HFF-Myc (cell line): ENCODE data around the gene RASSF7.

Experiments used
- DNase-seq: peaks from one replicate; pipeline ENCODE4 v3.0.0-alpha.2; 2011; ENCODE audit warnings: low read depth; ENCODE audit errors: extremely low read depth
- H3K4me3 ChIP-seq: replicated peaks from 2 replicates; pipeline ENCODE4 v1.5.1; 2011; ENCODE audit warnings: low read depth, mild to moderate bottlenecking, control low read depth, low read length
- TF ChIP-seq, protein P1 (sequence below): IDR thresholded peaks from 2 replicates; pipeline ENCODE4 v1.5.1; 2012; ENCODE audit warnings: mild to moderate bottlenecking, low read depth, low read length, control low read depth; ENCODE audit errors: missing control alignments

The RASSF7 gene

DNA sequence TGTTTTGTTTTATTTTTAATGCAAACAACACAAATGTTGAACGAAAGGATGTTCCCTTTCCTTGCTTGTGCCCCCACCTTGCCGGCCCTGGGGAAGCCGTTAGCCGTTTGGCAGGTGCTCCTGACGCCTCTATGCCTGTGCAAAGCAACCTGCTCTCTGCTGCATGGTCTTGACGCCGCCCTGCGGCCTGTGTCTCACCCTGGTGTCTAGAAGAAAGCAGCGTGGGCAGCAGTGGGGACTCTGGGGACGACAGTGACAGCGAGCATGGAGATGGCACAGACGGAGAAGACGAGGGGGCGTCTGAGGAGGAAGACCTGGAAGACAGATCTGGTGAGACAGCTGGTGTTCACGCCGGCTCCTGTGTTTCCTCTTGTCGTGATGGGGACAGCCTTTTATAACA lies 21.0 kb downstream of the RASSF7 start:
- TF ChIP-seq, protein P1, sequence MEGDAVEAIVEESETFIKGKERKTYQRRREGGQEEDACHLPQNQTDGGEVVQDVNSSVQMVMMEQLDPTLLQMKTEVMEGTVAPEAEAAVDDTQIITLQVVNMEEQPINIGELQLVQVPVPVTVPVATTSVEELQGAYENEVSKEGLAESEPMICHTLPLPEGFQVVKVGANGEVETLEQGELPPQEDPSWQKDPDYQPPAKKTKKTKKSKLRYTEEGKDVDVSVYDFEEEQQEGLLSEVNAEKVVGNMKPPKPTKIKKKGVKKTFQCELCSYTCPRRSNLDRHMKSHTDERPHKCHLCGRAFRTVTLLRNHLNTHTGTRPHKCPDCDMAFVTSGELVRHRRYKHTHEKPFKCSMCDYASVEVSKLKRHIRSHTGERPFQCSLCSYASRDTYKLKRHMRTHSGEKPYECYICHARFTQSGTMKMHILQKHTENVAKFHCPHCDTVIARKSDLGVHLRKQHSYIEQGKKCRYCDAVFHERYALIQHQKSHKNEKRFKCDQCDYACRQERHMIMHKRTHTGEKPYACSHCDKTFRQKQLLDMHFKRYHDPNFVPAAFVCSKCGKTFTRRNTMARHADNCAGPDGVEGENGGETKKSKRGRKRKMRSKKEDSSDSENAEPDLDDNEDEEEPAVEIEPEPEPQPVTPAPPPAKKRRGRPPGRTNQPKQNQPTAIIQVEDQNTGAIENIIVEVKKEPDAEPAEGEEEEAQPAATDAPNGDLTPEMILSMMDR: no peak
- no peak overlapping the region for H3K4me3 ChIP-seq
- no peak for DNase-seq

DNA sequence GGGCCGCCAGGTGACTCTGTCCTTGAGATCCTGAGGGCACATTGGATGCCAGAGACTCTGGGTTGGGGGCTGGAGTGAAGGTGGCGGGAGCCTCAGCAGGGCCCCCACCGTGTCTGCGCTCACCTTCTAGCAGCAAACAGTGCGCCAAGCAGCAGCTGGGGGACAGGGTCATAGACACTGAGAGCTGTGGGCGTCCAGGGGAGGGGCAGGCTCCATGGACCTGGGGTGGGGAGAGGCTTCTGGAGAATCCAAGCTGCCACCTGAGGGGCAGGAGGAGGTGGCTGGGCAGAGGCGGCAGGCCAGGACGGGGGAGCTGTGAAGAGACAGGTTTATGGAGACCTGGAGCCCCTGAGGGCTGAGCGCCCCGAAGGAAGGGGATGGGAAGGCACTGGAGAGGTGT lies 23.5 kb downstream of the RASSF7 start:
- no peak overlapping the region for H3K4me3 ChIP-seq
- TF ChIP-seq, protein P1: no peak
- DNase-seq: no peak

DNA sequence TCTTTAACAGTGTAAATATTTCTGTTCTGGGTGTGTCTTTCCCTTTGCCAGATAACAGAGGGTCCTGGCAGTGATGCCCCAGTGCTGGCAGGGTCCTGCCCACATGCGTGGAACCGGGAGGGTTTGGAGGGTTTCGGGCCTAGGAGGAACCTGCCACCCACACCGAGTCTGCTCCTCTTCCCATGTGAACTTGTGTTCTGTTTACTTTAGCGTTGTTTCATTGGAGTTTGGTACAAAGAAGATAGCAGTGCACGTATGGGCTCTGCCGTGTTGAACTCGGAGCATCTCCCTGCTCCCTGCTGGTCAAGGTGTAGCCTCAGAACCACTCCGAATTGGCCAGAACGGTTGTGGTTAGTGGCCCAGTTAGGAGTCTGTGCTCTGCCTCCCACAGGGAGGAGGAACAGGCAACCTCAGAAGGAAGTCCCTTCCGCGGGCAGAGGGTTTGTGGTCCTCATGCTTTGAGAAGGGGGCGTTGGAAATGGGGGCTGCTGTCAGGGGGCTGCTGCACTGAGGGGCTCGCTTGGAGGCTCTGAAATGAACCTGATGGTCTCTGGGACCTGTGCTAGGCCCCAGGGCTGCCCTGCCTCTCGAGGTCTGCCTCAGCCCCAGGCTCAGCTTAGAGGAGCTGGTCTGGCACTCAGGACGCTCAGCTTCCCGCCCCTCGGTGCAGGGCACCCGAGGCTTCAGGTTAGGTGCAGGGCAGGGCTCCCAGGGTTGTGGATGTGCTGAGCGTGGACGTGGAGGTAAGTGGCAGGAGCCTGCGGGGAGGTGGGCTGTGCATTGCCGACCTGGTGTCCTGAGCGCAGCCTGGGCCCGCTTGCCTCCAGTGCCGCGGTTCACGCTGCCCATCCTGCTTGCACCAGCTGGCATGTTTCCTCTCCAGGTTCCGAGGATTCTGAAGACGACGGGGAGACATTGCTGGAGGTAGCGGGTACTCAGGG lies 25.9 kb downstream of the RASSF7 start:
- no peak for DNase-seq
- TF ChIP-seq, protein P1: no peak
- H3K4me3 ChIP-seq: no peak overlapping the region

DNA sequence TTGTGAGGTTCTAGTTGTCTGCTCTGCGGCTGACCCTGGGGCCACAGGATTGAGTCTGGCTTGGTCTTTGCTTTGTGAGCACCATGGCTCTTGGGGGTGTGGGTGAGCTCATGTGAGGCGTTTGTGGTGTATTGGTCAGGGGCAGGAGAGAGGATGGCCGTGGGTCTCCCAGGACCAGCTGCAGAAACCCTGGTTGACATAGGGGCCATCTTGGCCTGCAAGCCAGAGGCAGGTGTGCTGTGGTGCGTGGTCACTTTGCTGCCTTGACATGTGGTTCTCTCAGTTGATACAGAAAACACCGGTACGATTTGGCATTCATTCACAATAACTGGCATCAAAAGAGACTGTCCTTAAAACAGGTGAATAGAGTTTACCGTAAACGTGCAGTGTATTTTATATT lies 26.8 kb downstream of the RASSF7 start:
- no peak for DNase-seq
- no peak overlapping the region for H3K4me3 ChIP-seq
- TF ChIP-seq, protein P1: no peak

DNA sequence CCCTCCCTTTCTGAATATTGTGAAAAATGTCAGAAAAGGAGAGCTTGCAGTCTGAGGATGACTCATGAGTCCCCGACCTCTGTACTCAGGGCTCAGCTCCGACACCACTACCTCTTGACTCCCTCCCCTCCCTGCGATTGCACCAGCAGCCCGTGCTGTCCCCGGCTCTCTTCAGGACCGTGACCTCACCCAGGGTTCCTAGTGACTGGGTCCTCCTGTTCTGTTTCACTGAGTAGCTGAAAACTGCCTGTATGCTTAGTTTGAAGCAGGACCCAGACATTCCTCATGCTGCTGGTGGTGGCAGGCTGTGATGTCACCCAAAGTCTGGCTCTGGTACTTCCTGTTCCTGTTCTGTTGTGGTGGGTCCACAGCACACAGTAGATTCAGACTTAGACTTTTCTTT lies 27.2 kb downstream of the RASSF7 start:
- DNase-seq: no peak
- TF ChIP-seq, protein P1: no peak
- no peak overlapping the region for H3K4me3 ChIP-seq

DNA sequence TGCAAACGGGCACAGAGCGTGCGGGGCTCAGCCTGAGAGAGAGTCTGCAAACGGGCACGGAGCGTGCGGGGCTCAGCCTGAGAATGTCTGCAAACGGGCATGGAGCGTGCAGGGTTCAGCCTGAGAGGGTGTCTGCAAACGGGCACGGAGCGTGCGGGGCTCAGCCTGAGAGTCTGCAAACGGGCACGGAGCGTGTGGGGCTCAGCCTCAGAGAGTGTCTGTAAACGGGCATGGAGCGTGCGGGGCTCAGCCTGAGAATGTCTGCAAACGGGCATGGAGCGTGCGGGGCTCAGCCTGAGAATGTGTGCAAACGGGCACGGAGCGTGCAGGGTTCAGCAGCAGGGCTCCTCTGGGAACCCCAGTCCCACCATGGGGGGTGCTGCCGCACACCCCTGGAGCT lies 29.0 kb downstream of the RASSF7 start:
- H3K4me3 ChIP-seq: no peak overlapping the region
- DNase-seq: no peak
- TF ChIP-seq, protein P1: no peak

DNA sequence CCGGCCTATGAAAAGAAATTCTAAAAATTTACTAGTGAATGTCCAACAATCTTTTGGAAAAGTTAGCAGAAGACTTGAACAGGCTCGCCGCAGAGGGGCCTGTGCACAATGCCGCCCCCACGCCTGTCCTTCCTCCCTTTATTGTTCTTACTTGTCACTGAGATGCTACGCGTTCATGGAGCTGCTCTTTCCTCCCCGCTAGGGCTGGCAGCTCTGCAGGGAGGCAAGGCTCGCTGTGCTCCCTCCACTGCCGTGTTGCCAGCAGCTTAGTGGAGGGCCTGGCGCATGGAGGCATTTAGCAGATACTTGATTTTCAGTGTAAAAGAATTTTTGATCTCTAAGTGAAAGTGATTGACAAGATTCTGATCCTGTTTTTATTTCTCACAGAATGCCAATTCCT lies 30.2 kb downstream of the RASSF7 start:
- TF ChIP-seq, protein P1: no peak
- DNase-seq: no peak
- no peak overlapping the region for H3K4me3 ChIP-seq
